ENCODE data around the gene LILRA5. TPM values are rescaled to one million over a fixed set of nuclear protein-coding genes. Genes with fewer than 3 reads are reported as not detected.

LILRA5 gene
- total RNA-seq, 3 donors from 2014 or later (not counting 1 experiment from before 2014, with no cell fraction given): 3.4 to 22.3 (median 11.1) TPM

- no peak for TF ChIP-seq CTCF (IDR thresholded peaks at IDR 0.05)
- Histone ChIP-seq H3K4me3 (ENCODE audit: low read length) (no peak overlapping the region), H3K9me3 (ENCODE audit: control insufficient read depth, insufficient read depth, low read length) (no peaks in the 10 kb centered on the region), H3K27me3 (ENCODE audit: control insufficient read depth, insufficient read depth, low read length) (no peaks in the 10 kb centered on the region), H3K4me1 (ENCODE audit: control insufficient read depth, insufficient read depth, low read length) (peaks cover 7% of the 10 kb centered on the region), H3K36me3 (ENCODE audit: control insufficient read depth, insufficient read depth, low read length) (peaks cover 27% of the 10 kb centered on the region), H3K27ac (ENCODE audit: low read length) (peak overlapping the region; percentile 10)
- H3K9me3 Mint-ChIP-seq: no peaks in the 10 kb centered on the region
- H3K4me1 Mint-ChIP-seq: peaks cover 0 to 35% of the 10 kb centered on the region in 2 donors
- 52% methylated on average over 3 of the region's 3 CpGs for WGBS (ENCODE audit: insufficient coverage)
- DNase-seq (no peak), ATAC-seq (no peak)
- peaks cover 0 to 6% of the 10 kb centered on the region in 2 donors for H3K27me3 Mint-ChIP-seq (ENCODE audit: low read depth in 2 of 2)
- intact Hi-C loops (cut with micrococcal nuclease): loop anchor here (5.0 kb wide), 1 partner anchor 35 kb away; no protein-coding TSS in a partner anchor
- H3K4me3 Mint-ChIP-seq: no peak overlapping the region
- no peaks in the 10 kb centered on the region for H3K36me3 Mint-ChIP-seq
- peak overlapping the region; percentile 9 to 70 for H3K27ac Mint-ChIP-seq
Observed at GRCh38 chr19:54352546-54352945, 39.6 kb upstream of the LILRA5 start.

GRCh38 chr19:54352041-54352440, 39.1 kb upstream of the LILRA5 start:
- Histone ChIP-seq H3K4me3 (ENCODE audit: low read length) (no peak overlapping the region), H3K27me3 (ENCODE audit: control insufficient read depth, insufficient read depth, low read length) (no peaks in the 10 kb centered on the region), H3K9me3 (ENCODE audit: control insufficient read depth, insufficient read depth, low read length) (no peaks in the 10 kb centered on the region), H3K36me3 (ENCODE audit: control insufficient read depth, insufficient read depth, low read length) (peaks cover 27% of the 10 kb centered on the region), H3K4me1 (ENCODE audit: control insufficient read depth, insufficient read depth, low read length) (peaks cover 8% of the 10 kb centered on the region), H3K27ac (ENCODE audit: low read length) (peak overlapping the region; percentile 10)
- no peaks in the 10 kb centered on the region for H3K36me3 Mint-ChIP-seq
- H3K27ac Mint-ChIP-seq: peak overlapping the region; percentile 9 to 70
- H3K27me3 Mint-ChIP-seq (ENCODE audit: low read depth in 2 of 2): peaks cover 0 to 11% of the 10 kb centered on the region in 2 donors
- ATAC-seq (no peak), DNase-seq (no peak)
- TF ChIP-seq CTCF (IDR thresholded peaks at IDR 0.05): no peak
- H3K4me3 Mint-ChIP-seq: no peak overlapping the region
- intact Hi-C loops (cut with micrococcal nuclease): loop anchor here (5.0 kb wide), 1 partner anchor 35 kb away; no protein-coding TSS in a partner anchor
- H3K9me3 Mint-ChIP-seq: no peaks in the 10 kb centered on the region
- WGBS (ENCODE audit: insufficient coverage): 46% methylated on average over 7 of the region's 7 CpGs
- peaks cover 0 to 35% of the 10 kb centered on the region in 2 donors for H3K4me1 Mint-ChIP-seq

- peaks cover 0 to 31% of the 10 kb centered on the region in 2 donors for H3K4me1 Mint-ChIP-seq
- no peaks in the 10 kb centered on the region for H3K9me3 Mint-ChIP-seq
- WGBS (ENCODE audit: insufficient coverage): 67% methylated on average over 1 of the region's 2 CpGs
- Histone ChIP-seq H3K27ac (ENCODE audit: low read length) (no peak overlapping the region), H3K4me3 (ENCODE audit: low read length) (no peak overlapping the region), H3K27me3 (ENCODE audit: control insufficient read depth, insufficient read depth, low read length) (no peaks in the 10 kb centered on the region), H3K9me3 (ENCODE audit: control insufficient read depth, insufficient read depth, low read length) (no peaks in the 10 kb centered on the region), H3K4me1 (ENCODE audit: control insufficient read depth, insufficient read depth, low read length) (peaks cover 12% of the 10 kb centered on the region), H3K36me3 (ENCODE audit: control insufficient read depth, insufficient read depth, low read length) (peaks cover 23% of the 10 kb centered on the region)
- no peaks in the 10 kb centered on the region for H3K36me3 Mint-ChIP-seq
- DNase-seq (no peak), ATAC-seq (no peak)
- intact Hi-C loops (cut with micrococcal nuclease): loop anchor here (5.0 kb wide), 1 partner anchor 36 kb away; no protein-coding TSS in a partner anchor
- H3K27ac Mint-ChIP-seq: peak overlapping the region; percentile 9 to 70
- no peak overlapping the region for H3K4me3 Mint-ChIP-seq
- peaks cover 0 to 16% of the 10 kb centered on the region in 2 donors for H3K27me3 Mint-ChIP-seq (ENCODE audit: low read depth in 2 of 2)
- no peak for TF ChIP-seq CTCF (IDR thresholded peaks at IDR 0.05)
Observed at GRCh38 chr19:54351474-54351873, 38.5 kb upstream of the LILRA5 start.

- no peaks in the 10 kb centered on the region for H3K9me3 Mint-ChIP-seq
- Histone ChIP-seq H3K9me3 (ENCODE audit: control insufficient read depth, insufficient read depth, low read length) (no peaks in the 10 kb centered on the region), H3K4me1 (ENCODE audit: control insufficient read depth, insufficient read depth, low read length) (peaks cover 5% of the 10 kb centered on the region), H3K36me3 (ENCODE audit: control insufficient read depth, insufficient read depth, low read length) (no peaks in the 10 kb centered on the region), H3K27me3 (ENCODE audit: control insufficient read depth, insufficient read depth, low read length) (no peaks in the 10 kb centered on the region), H3K4me3 (ENCODE audit: low read length) (no peak overlapping the region), H3K27ac (ENCODE audit: low read length) (no peak overlapping the region)
- H3K4me3 Mint-ChIP-seq: no peak overlapping the region
- DNase-seq (no peak), ATAC-seq (no peak)
- H3K27me3 Mint-ChIP-seq (ENCODE audit: low read depth in 2 of 2): peaks cover 0 to 16% of the 10 kb centered on the region in 2 donors
- H3K36me3 Mint-ChIP-seq: no peaks in the 10 kb centered on the region
- no peak overlapping the region for H3K27ac Mint-ChIP-seq
- H3K4me1 Mint-ChIP-seq: peaks cover 0 to 5% of the 10 kb centered on the region in 2 donors
- WGBS (ENCODE audit: insufficient coverage): 37% methylated on average over 6 of the region's 6 CpGs
- intact Hi-C loops (cut with micrococcal nuclease): no loop called here
- no peak for TF ChIP-seq CTCF (IDR thresholded peaks at IDR 0.05)
Observed at GRCh38 chr19:54345938-54346386, 33.0 kb upstream of the LILRA5 start.

Measured in natural killer cell (primary cell).